CD14-positive monocyte (primary cell): ENCODE results near the gene TMTC1. TPM values are rescaled to one million over a fixed set of nuclear protein-coding genes. Genes with fewer than 3 reads are reported as not detected.

ENCODE experiments used
- DNase-seq, 3 donors: peaks; one replicate each; pipeline ENCODE4 v3.0.0-alpha.2; 2011 to 2022
- H2AFZ ChIP-seq: 2 replicates; pipeline ENCODE4 v1.6.0; 2012; ENCODE audit warnings: mild to moderate bottlenecking, low read depth, low read length, inconsistent platforms; ENCODE audit not compliant: insufficient read depth, poor library complexity, severe bottlenecking
- H3K27ac ChIP-seq, 2 donors: 1 replicate in 1 of 2; 2 replicates in 1 of 2; pipeline ENCODE4 v1.5.1; 2012 to 2013; ENCODE audit warnings: low read length in 2 of 2, control low read depth in 1 of 2, inconsistent platforms in 1 of 2, low read depth in 1 of 2, mild to moderate bottlenecking in 1 of 2
- H3K27me3 ChIP-seq, 2 donors: one replicate each; pipeline versions ENCODE4 v1.6.0 to v1.6.1; 2011 to 2013; ENCODE audit warnings: low read length in 2 of 2; ENCODE audit not compliant: control insufficient read depth in 2 of 2, insufficient read depth in 2 of 2
- H3K36me3 ChIP-seq, 2 donors: replicated peaks in 1 of 2; 1 replicate in 1 of 2; 2 replicates in 1 of 2; pipeline versions ENCODE4 v1.5.1 to v1.6.1; 2012 to 2013; ENCODE audit warnings: low read length in 2 of 2, control low read depth in 1 of 2, inconsistent platforms in 1 of 2, mild to moderate bottlenecking in 1 of 2; ENCODE audit not compliant: insufficient read depth in 2 of 2, control insufficient read depth in 1 of 2
- H3K4me1 ChIP-seq, 2 donors: 1 replicate in 1 of 2; 2 replicates in 1 of 2; pipeline versions ENCODE4 v1.5.1 to v1.6.1; 2012 to 2013; ENCODE audit warnings: low read length in 2 of 2, control low read depth in 1 of 2, inconsistent platforms in 1 of 2, mild to moderate bottlenecking in 1 of 2, moderate library complexity in 1 of 2; ENCODE audit not compliant: insufficient read depth in 2 of 2, control insufficient read depth in 1 of 2
- H3K4me2 ChIP-seq: replicated peaks from 2 replicates; pipeline ENCODE3; 2012; ENCODE audit warnings: low read length, moderate library complexity, mild to moderate bottlenecking; ENCODE audit not compliant: poor library complexity, severe bottlenecking; ENCODE audit errors: extremely low read depth
- H3K4me3 ChIP-seq, 3 experiments: fragments of 200-600 bp in 1 of 3; sonication (generic) in 1 of 3; replicated peaks in 1 of 3; 1 replicate in 2 of 3; 2 replicates in 1 of 3; pipeline ENCODE4 v1.5.1; 2011 to 2013; ENCODE audit warnings: low read length in 3 of 3, mild to moderate bottlenecking in 3 of 3, control low read depth in 2 of 3, low read depth in 2 of 3, inconsistent platforms in 1 of 3, moderate library complexity in 1 of 3
- H3K79me2 ChIP-seq: 2 replicates; pipeline ENCODE4 v1.6.0; 2012; ENCODE audit warnings: mild to moderate bottlenecking, control low read depth, inconsistent platforms, low read length, moderate library complexity; ENCODE audit not compliant: insufficient read depth
- H3K9ac ChIP-seq: 2 replicates; pipeline ENCODE4 v1.6.0; 2017; ENCODE audit warnings: low read length, mild to moderate bottlenecking; ENCODE audit not compliant: insufficient read depth, poor library complexity, severe bottlenecking
- H3K9me3 ChIP-seq, 2 donors: replicated peaks in 1 of 2; 1 replicate in 1 of 2; 2 replicates in 1 of 2; pipeline versions ENCODE4 v1.5.1 to v1.6.1; 2012 to 2013; ENCODE audit warnings: low read length in 2 of 2, control low read depth in 1 of 2; ENCODE audit not compliant: control insufficient read depth in 1 of 2, insufficient read depth in 1 of 2
- H4K20me1 ChIP-seq: 2 replicates; pipeline ENCODE4 v1.6.0; 2012; ENCODE audit warnings: mild to moderate bottlenecking, low read length, control low read depth, moderate library complexity; ENCODE audit not compliant: insufficient read depth
- H3K27ac Mint-ChIP-seq, 7 donors: one replicate each; pipeline ENCODE4 v1.8.0; 2020; ENCODE audit warnings: mild to moderate bottlenecking in 7 of 7, mixed read lengths in 7 of 7, moderate library complexity in 6 of 7, inconsistent platforms in 2 of 7
- H3K27me3 Mint-ChIP-seq, 3 donors: one replicate each; pipeline ENCODE4 v1.8.0; 2021 to 2022; ENCODE audit warnings: low read depth in 3 of 3, mild to moderate bottlenecking in 3 of 3, mixed read lengths in 3 of 3, moderate library complexity in 3 of 3, inconsistent platforms in 1 of 3
- H3K36me3 Mint-ChIP-seq, 2 donors: one replicate each; pipeline ENCODE4 v1.8.0; 2020; ENCODE audit warnings: mixed read lengths in 2 of 2, inconsistent platforms in 1 of 2, mild to moderate bottlenecking in 1 of 2
- H3K4me1 Mint-ChIP-seq: one replicate; pipeline ENCODE4 v1.8.0; 2020; ENCODE audit warnings: mild to moderate bottlenecking, mixed read lengths
- H3K4me3 Mint-ChIP-seq, 2 donors: one replicate each; pipeline ENCODE4 v1.8.0; 2020; ENCODE audit warnings: mild to moderate bottlenecking in 2 of 2, mixed read lengths in 2 of 2, moderate library complexity in 1 of 2
- H3K9me3 Mint-ChIP-seq, 7 donors: one replicate each; pipeline ENCODE4 v1.8.0; 2020 to 2022; ENCODE audit warnings: mixed read lengths in 7 of 7, mild to moderate bottlenecking in 6 of 7, moderate library complexity in 6 of 7, inconsistent platforms in 2 of 7
- CTCF ChIP-seq: fragments of 200-600 bp; IDR thresholded peaks from one replicate; pipeline ENCODE4 v1.8.0; 2022; ENCODE audit warnings: antibody characterized with exemption, mild to moderate bottlenecking
- WGBS: methylation state at CpG from one replicate; pipeline ENCODE4 v1.1.5; 2013; ENCODE audit warnings: missing lambda C conversion rate; ENCODE audit not compliant: insufficient coverage; 5-methylcytosine and 5-hydroxymethylcytosine counted together
- intact Hi-C, 2 donors: fragments of 100-400 bp; cut with micrococcal nuclease; formaldehyde crosslinking; loops; one replicate each; pipeline versions ENCODE4 v1.15.0 to v1.15.1; 2023
- polyA plus RNA-seq, 3 donors: library from polyadenylated mRNA; depleted of rRNA in 1 of 3; unstranded in 2 of 3; stranded (reverse) in 1 of 3; fragments of 300-500 nt in 2 of 3; fragments of >200 nt in 1 of 3; fragmentation: Illumina TruSeq in 2 of 3; gene quantifications; 1 replicate in 2 of 3; 2 replicates in 1 of 3; pipeline ENCODE4 v1.2.3, GENCODE V29; 2012 to 2021

The TMTC1 gene
- polyA plus RNA-seq, 3 donors = 0.57 to 5.6 (median 2.1) TPM

DNA sequence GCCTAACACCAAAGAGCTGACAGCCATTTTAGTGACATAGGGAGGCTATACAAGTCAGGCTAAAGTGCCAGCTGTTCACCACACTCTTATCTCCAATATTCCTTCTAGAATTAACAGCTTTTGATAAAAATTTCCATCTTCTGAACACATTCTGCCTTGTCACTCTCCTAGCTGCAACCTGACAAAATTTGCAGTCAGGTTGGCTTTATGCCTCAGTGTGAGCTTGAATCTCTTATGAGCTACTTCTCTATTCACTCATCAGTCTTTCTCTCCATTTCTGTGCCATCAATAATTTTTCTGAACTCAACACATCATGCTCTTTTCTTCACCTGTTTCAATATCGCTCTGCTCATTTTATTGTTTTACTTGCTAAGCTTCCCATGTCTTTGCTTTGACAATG lies 50.2 kb downstream of the TMTC1 start:
- H3K36me3 Mint-ChIP-seq = peaks cover 0 to 31% of the 10 kb centered on the region in 2 donors
- Histone ChIP-seq H3K4me2 (no peak overlapping the region), H3K27me3 (no peaks in the 10 kb centered on the region), H3K4me3 (no peak overlapping the region), H3K9ac (no peak overlapping the region), H4K20me1 (no peaks in the 10 kb centered on the region), H3K79me2 (no peaks in the 10 kb centered on the region), H3K9me3 (peaks cover 0 to 5% of the 10 kb centered on the region in 2 donors), H3K4me1 (peaks cover 0 to 5% of the 10 kb centered on the region in 2 donors), H3K36me3 (no peaks in the 10 kb centered on the region), H3K27ac (no peak overlapping the region), H2AFZ (no peak overlapping the region)
- H3K4me1 Mint-ChIP-seq = peaks cover 5% of the 10 kb centered on the region
- peaks cover 3 to 4% (median 3%) of the 10 kb centered on the region in 3 donors for H3K27me3 Mint-ChIP-seq
- DNase-seq = no peak
- H3K27ac Mint-ChIP-seq = no peak overlapping the region
- intact Hi-C loops = no loop called here
- H3K4me3 Mint-ChIP-seq = no peak overlapping the region
- TF ChIP-seq CTCF = no peak
- WGBS = no CpG with 5 or more reads among the region's 1 CpG
- peaks cover 0 to 3% (median 0%) of the 10 kb centered on the region in 7 donors for H3K9me3 Mint-ChIP-seq

- intact Hi-C loops = no loop called here
These were observed 50.7 kb downstream of the TMTC1 start for GRCh38 chr12:29733060-29733459.

More at GRCh38 chr12:29733060-29733459, 50.7 kb downstream of the TMTC1 start:
- peaks cover 0 to 5% of the 10 kb centered on the region in 2 donors for H3K4me1 ChIP-seq
- H3K4me3 ChIP-seq = no peak overlapping the region
- no peak overlapping the region for H3K27ac ChIP-seq
- H3K36me3 ChIP-seq = no peaks in the 10 kb centered on the region
- Mint-ChIP-seq H3K36me3 (peaks cover 0 to 35% of the 10 kb centered on the region in 2 donors), H3K9me3 (peaks cover 0 to 4% (median 0%) of the 10 kb centered on the region in 7 donors), H3K27me3 (peaks cover 3 to 4% (median 3%) of the 10 kb centered on the region in 3 donors), H3K4me1 (peaks cover 5% of the 10 kb centered on the region), H3K27ac (peak overlapping the region in 1 of 7 donors; percentile 4), H3K4me3 (no peak overlapping the region)
- H3K9me3 ChIP-seq = peaks cover 0 to 5% of the 10 kb centered on the region in 2 donors
- peak in 2 of 3 donors; percentile 11 to 37 for DNase-seq
- no peak overlapping the region for H2AFZ ChIP-seq
- no peaks in the 10 kb centered on the region for H4K20me1 ChIP-seq
- no peaks in the 10 kb centered on the region for H3K79me2 ChIP-seq
- H3K27me3 ChIP-seq = no peaks in the 10 kb centered on the region
- H3K4me2 ChIP-seq = no peak overlapping the region
- TF ChIP-seq CTCF = no peak
- 100% methylated on average over 1 of the region's 3 CpGs for WGBS
- H3K9ac ChIP-seq = no peak overlapping the region
